HepG2 (cell line): Measurements from ENCODE around the gene TYMP. TPM values are rescaled to one million over a fixed set of nuclear protein-coding genes. Genes with fewer than 3 reads are reported as not detected.
A peak's percentile ranks its signal among the peaks of the same experiment; 100 is the strongest.

ENCODE experiments used
- CREB1 ChIP-seq, 2 experiments: fragments of 450-650 bp in 1 of 2; IDR thresholded peaks; 2 replicates each; pipeline ENCODE4 v1.6.1; 2016 to 2017; ENCODE audit warnings: control low read depth in 1 of 2, mild to moderate bottlenecking in 1 of 2, missing compliant biosample characterization in 1 of 2, missing genetic modification characterization in 1 of 2
- HIVEP1 ChIP-seq: sonication (generic); formaldehyde crosslinking; IDR thresholded peaks from 2 replicates; pipeline ENCODE4 v1.4.0; 2020; ENCODE audit warnings: mild to moderate bottlenecking, missing genetic modification reagents
- HMGA1 ChIP-seq: sonication (generic); formaldehyde crosslinking; conservative IDR thresholded peaks from 2 replicates; pipeline ENCODE4 v1.4.0; 2020; ENCODE audit warnings: missing genetic modification reagents
- MEIS2 ChIP-seq: sonication (generic); formaldehyde crosslinking; IDR thresholded peaks from 2 replicates; pipeline ENCODE4 v1.9.0; 2021; ENCODE audit warnings: mild to moderate bottlenecking, missing genetic modification reagents
- RBAK ChIP-seq: sonication (generic); formaldehyde crosslinking; IDR thresholded peaks from 2 replicates; pipeline ENCODE4 v1.5.1; 2020; ENCODE audit warnings: mild to moderate bottlenecking, missing genetic modification reagents
- SAFB2 ChIP-seq: sonication (generic); formaldehyde crosslinking; IDR thresholded peaks from 2 replicates; pipeline ENCODE4 v1.5.1; 2020; ENCODE audit warnings: missing genetic modification reagents, low read depth, mild to moderate bottlenecking, borderline replicate concordance
- SIN3A ChIP-seq: IDR thresholded peaks from 2 replicates; pipeline ENCODE4 v1.6.1; 2011; ENCODE audit warnings: low read depth, mild to moderate bottlenecking, control low read depth, low read length, borderline replicate concordance
- SOX5 ChIP-seq: IDR thresholded peaks from 2 replicates; pipeline ENCODE4 v1.6.1; 2016; ENCODE audit warnings: borderline replicate concordance
- ZFP62 ChIP-seq: sonication (generic); formaldehyde crosslinking; IDR thresholded peaks from 2 replicates; pipeline ENCODE4 v1.4.0; 2020; ENCODE audit warnings: missing genetic modification reagents
- ZNF446 ChIP-seq: sonication (generic); formaldehyde crosslinking; IDR thresholded peaks from 2 replicates; pipeline ENCODE4 v1.5.0; 2020; ENCODE audit warnings: mild to moderate bottlenecking, missing genetic modification reagents
- ZNF460 ChIP-seq: sonication (generic); formaldehyde crosslinking; IDR thresholded peaks from 2 replicates; pipeline ENCODE4 v1.5.1; 2020; ENCODE audit warnings: missing genetic modification reagents, mild to moderate bottlenecking, borderline replicate concordance
- ZNF572 ChIP-seq: sonication (generic); formaldehyde crosslinking; IDR thresholded peaks from 2 replicates; pipeline ENCODE4 v1.5.1; 2020; ENCODE audit warnings: mild to moderate bottlenecking, missing genetic modification reagents
- ZNF747 ChIP-seq: sonication (generic); formaldehyde crosslinking; IDR thresholded peaks from 2 replicates; pipeline ENCODE4 v1.8.1; 2023; ENCODE audit warnings: missing genetic modification reagents, mild to moderate bottlenecking, borderline replicate concordance
- ZNF780A ChIP-seq: sonication (generic); formaldehyde crosslinking; IDR thresholded peaks from 2 replicates; pipeline ENCODE4 v1.8.0; 2022; ENCODE audit warnings: mild to moderate bottlenecking, missing genetic modification reagents, moderate library complexity
- polyA plus RNA-seq, 8 experiments: library from polyadenylated mRNA; depleted of rRNA in 3 of 8; stranded (reverse) in 7 of 8; unstranded in 1 of 8; fragments of >200 nt; fragmentation: Illumina TruSeq in 4 of 8; extraction: Trizol in 4 of 8; gene quantifications; 2 replicates each; pipeline versions ENCODE4 v1.2.1 to v1.2.3, GENCODE V29; 2011 to 2016; ENCODE audit warnings: low read depth in 4 of 8, missing spikeins in 1 of 8, mixed read lengths in 1 of 8; ENCODE audit not compliant: insufficient read depth in 1 of 8
- total RNA-seq, 5 experiments: library from RNA; depleted of rRNA; stranded (reverse); fragments of >200 nt; fragmentation: Illumina TruSeq; extraction: Trizol; gene quantifications; 2 replicates each; pipeline ENCODE4 v1.2.3, GENCODE V29; 2016; ENCODE audit warnings: low read depth in 1 of 5
- TF ChIP-seq, protein P1 (sequence below): sonication (generic); formaldehyde crosslinking; conservative IDR thresholded peaks from 2 replicates; pipeline ENCODE4 v1.4.0; 2020; ENCODE audit warnings: missing genetic modification reagents
- TF ChIP-seq, protein P2 (sequence below): IDR thresholded peaks from 2 replicates; pipeline ENCODE4 v1.6.1; 2016; ENCODE audit warnings: missing genetic modification reagents, missing compliant biosample characterization
- TF ChIP-seq, protein P3 (sequence below), 2 experiments: sonication (generic) in 1 of 2; formaldehyde crosslinking in 1 of 2; IDR thresholded peaks; 2 replicates each; pipeline versions ENCODE4 v1.4.0 to v1.6.1; 2018 to 2020; ENCODE audit warnings: missing genetic modification reagents in 2 of 2, borderline replicate concordance in 1 of 2, low read depth in 1 of 2, mild to moderate bottlenecking in 1 of 2, missing biosample characterization in 1 of 2
- TF ChIP-seq, protein P4 (sequence below): sonication (generic); formaldehyde crosslinking; IDR thresholded peaks from 2 replicates; pipeline ENCODE4 v1.4.0; 2020; ENCODE audit warnings: missing genetic modification reagents, borderline replicate concordance

The TYMP gene
- total and polyA plus RNA-seq, 2 of the 13 experiments (the other 11 are each of a cell fraction or from before 2014, with no cell fraction given) = 3.9 to 4.3 TPM

DNA sequence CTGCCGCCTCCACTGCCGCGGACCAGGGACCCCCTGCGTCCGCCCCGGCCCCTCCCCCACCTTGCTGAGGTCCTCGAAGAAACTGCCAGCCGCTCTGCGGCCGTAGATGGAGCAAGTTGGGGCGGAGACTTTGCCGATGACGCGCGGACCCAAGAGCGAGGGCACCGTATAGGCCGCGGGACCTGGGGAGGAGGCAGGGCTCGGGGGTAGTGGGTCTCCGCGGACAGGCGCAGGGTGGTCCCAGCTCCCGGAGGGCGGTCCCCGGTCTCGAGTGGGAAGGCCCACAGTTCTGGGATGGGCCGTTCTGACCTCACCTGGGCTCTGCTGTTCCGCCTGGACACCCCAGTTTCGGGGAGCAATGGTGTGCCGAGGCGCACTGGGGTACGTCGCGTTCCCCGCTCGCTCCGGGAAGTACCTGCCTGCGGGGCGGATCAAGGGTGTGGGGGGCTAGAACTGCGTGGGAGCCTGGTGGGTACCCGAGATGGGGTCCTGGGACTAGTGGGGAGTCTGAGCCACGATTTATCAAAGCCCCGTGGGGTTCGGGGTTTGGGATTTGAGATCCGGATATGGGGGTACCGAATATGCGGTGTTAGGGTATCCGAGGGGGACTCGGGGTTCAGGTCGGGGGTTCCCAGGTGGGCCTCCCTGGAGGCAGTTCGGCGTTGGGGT is 1.2 kb upstream of the TYMP start (continued):
- TF ChIP-seq, protein P1, sequence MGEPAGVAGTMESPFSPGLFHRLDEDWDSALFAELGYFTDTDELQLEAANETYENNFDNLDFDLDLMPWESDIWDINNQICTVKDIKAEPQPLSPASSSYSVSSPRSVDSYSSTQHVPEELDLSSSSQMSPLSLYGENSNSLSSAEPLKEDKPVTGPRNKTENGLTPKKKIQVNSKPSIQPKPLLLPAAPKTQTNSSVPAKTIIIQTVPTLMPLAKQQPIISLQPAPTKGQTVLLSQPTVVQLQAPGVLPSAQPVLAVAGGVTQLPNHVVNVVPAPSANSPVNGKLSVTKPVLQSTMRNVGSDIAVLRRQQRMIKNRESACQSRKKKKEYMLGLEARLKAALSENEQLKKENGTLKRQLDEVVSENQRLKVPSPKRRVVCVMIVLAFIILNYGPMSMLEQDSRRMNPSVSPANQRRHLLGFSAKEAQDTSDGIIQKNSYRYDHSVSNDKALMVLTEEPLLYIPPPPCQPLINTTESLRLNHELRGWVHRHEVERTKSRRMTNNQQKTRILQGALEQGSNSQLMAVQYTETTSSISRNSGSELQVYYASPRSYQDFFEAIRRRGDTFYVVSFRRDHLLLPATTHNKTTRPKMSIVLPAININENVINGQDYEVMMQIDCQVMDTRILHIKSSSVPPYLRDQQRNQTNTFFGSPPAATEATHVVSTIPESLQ (CRISPR knock-in tag) = no peak
- TF ChIP-seq ZNF446 (peak; percentile 34; the same call in 1 of the 2 replicates), RBAK (no peak), SIN3A (0 out of 2 replicates have a peak, but pooled peaks have one; percentile 12), ZNF460 (CRISPR knock-in tag) (no peak), ZNF747 (peak; percentile 42; the same call in 1 of the 2 replicates), ZFP62 (CRISPR knock-in tag) (no peak), MEIS2 (CRISPR knock-in tag) (peak; percentile 33; the same call in 1 of the 2 replicates), ZNF572 (CRISPR knock-in tag) (peak; percentile 81; the same call in 1 of the 2 replicates), SOX5 (CRISPR knock-in tag) (no peak), ZNF780A (0 out of 2 replicates have a peak, but pooled peaks have one; percentile 65), SAFB2 (0 out of 2 replicates have a peak, but pooled peaks have one; percentile 29), CREB1 (IDR thresholded peaks at IDR 0.05) (peak; percentile 45; the same call in 1 of the 2 replicates), CREB1 (CRISPR knock-in tag; IDR thresholded peaks at IDR 0.05) (no peak), HIVEP1 (CRISPR knock-in tag) (no peak), HMGA1 (CRISPR knock-in tag) (no peak)
- TF ChIP-seq, protein P2, sequence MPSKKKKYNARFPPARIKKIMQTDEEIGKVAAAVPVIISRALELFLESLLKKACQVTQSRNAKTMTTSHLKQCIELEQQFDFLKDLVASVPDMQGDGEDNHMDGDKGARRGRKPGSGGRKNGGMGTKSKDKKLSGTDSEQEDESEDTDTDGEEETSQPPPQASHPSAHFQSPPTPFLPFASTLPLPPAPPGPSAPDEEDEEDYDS (CRISPR knock-in tag) = 0 out of 2 replicates have a peak, but pooled peaks have one; percentile 49
- TF ChIP-seq, protein P3, sequence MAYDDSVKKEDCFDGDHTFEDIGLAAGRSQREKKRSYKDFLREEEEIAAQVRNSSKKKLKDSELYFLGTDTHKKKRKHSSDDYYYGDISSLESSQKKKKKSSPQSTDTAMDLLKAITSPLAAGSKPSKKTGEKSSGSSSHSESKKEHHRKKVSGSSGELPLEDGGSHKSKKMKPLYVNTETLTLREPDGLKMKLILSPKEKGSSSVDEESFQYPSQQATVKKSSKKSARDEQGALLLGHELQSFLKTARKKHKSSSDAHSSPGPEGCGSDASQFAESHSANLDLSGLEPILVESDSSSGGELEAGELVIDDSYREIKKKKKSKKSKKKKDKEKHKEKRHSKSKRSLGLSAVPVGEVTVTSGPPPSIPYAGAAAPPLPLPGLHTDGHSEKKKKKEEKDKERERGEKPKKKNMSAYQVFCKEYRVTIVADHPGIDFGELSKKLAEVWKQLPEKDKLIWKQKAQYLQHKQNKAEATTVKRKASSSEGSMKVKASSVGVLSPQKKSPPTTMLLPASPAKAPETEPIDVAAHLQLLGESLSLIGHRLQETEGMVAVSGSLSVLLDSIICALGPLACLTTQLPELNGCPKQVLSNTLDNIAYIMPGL (CRISPR knock-in tag; IDR thresholded peaks at IDR 0.05; ENCODE audit: borderline replicate concordance in 1 of 2, low read depth in 1 of 2) = peak in 1 of 2 experiments; percentile 5; a peak in 2 of 4 replicates
- TF ChIP-seq, protein P4, sequence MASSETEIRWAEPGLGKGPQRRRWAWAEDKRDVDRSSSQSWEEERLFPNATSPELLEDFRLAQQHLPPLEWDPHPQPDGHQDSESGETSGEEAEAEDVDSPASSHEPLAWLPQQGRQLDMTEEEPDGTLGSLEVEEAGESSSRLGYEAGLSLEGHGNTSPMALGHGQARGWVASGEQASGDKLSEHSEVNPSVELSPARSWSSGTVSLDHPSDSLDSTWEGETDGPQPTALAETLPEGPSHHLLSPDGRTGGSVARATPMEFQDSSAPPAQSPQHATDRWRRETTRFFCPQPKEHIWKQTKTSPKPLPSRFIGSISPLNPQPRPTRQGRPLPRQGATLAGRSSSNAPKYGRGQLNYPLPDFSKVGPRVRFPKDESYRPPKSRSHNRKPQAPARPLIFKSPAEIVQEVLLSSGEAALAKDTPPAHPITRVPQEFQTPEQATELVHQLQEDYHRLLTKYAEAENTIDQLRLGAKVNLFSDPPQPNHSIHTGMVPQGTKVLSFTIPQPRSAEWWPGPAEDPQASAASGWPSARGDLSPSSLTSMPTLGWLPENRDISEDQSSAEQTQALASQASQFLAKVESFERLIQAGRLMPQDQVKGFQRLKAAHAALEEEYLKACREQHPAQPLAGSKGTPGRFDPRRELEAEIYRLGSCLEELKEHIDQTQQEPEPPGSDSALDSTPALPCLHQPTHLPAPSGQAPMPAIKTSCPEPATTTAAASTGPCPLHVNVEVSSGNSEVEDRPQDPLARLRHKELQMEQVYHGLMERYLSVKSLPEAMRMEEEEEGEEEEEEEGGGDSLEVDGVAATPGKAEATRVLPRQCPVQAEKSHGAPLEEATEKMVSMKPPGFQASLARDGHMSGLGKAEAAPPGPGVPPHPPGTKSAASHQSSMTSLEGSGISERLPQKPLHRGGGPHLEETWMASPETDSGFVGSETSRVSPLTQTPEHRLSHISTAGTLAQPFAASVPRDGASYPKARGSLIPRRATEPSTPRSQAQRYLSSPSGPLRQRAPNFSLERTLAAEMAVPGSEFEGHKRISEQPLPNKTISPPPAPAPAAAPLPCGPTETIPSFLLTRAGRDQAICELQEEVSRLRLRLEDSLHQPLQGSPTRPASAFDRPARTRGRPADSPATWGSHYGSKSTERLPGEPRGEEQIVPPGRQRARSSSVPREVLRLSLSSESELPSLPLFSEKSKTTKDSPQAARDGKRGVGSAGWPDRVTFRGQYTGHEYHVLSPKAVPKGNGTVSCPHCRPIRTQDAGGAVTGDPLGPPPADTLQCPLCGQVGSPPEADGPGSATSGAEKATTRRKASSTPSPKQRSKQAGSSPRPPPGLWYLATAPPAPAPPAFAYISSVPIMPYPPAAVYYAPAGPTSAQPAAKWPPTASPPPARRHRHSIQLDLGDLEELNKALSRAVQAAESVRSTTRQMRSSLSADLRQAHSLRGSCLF (CRISPR knock-in tag) = no peak
